ENCODE results near the gene MEIS2. TPM values are rescaled to one million over a fixed set of nuclear protein-coding genes. Genes with fewer than 3 reads are reported as not detected.

Gene MEIS2
- total RNA-seq, 1 donor from 2014 or later, result 41.4 TPM

GRCh38 chr15:36879568-36880222 lies 220.7 kb downstream of the MEIS2 start:
- DNase-seq (ENCODE audit: low spot score), result no peak

- no peak for DNase-seq (ENCODE audit: low spot score)
Measured at GRCh38 chr15:36878684-36879262, 221.6 kb downstream of the MEIS2 start.

- no peak for DNase-seq (ENCODE audit: low spot score)
Measured at GRCh38 chr15:36877796-36878683, 222.3 kb downstream of the MEIS2 start.

DNA sequence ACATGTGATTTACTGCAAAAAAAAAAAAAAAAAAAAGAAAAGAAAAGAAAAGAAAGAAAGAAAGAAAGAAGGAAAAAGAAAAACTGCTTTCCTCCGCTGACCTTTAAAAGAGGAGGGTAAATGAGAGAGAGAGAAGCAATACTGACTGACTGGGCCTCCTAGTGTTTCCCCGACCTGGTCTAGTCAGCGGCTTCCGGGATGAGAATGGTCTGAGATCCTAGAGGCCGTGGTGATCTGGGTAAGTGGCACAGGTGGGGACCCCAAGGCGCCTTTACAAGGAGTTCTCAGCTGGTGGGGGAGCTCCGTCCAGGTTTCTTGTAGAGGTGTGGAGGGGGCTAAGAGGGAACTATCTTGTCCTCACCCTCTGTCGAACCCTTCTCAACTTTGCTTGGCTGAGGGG lies 223.1 kb downstream of the MEIS2 start:
- DNase-seq (ENCODE audit: low spot score), result no peak

GRCh38 chr15:36875740-36876334 lies 224.5 kb downstream of the MEIS2 start:
- DNase-seq (ENCODE audit: low spot score), result no peak

DNA sequence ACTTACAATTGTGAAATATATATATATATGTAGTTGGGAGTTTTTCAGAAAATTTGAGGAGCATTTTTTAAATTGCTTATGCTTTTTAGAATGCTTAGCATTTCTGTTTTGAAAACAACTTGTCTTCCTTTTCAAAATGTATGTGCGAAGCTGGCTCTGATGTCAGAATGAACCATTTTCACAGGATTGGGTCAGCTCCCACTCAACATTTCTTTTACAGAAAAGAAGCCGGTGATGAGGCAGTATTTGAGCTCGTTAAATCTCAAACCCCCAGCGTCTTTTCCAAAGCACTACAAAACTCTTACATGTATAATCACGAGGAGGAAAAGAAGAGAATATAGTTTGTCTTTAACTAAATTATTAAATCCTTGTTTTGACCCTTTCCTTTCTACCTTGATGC lies 225.4 kb downstream of the MEIS2 start:
- DNase-seq (ENCODE audit: low spot score), result no peak

GRCh38 chr15:36867436-36867835 lies 232.9 kb downstream of the MEIS2 start:
- DNase-seq (ENCODE audit: low spot score), result no peak

DNA sequence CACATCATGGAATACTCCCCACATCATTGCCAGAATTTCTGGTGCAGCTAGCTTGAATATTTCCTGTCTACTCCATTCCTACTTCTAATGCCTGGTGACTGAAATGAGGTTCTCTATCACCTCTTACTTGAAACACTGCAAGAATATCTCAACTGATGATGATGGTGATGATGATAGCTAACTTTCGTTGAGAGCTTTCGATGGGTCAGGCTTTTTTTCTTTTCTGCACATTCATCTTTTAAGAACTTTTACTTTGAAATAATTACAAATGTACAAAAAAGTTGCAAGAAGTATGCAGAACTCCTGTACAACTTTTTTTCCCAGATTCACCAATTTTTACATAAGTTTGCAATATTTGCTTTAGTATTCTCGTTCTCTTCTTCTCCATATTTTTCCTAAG lies 233.5 kb downstream of the MEIS2 start:
- DNase-seq (ENCODE audit: low spot score), result no peak

GRCh38 chr15:36863570-36863969 lies 236.8 kb downstream of the MEIS2 start:
- DNase-seq (ENCODE audit: low spot score), result no peak

DNA sequence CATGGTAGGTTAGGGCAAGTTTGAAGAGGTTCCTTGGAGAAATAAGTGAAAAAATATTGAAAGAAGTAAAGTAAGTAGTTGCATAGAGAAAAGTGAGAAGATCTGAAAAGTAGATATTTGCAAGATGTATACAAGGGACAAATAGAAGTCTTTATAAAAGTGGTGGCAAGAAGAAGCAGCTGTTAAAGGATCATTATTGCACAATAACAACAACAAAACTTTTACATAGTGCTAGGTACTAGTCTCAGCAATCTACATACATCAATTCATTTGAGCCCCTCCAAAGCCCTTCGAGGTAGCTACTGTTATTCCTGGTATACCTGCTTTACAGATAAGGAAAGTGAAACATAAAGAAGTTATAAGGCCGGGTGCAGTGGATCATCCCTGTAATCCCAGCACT lies 239.6 kb downstream of the MEIS2 start:
- no peak for DNase-seq (ENCODE audit: low spot score)

DNA sequence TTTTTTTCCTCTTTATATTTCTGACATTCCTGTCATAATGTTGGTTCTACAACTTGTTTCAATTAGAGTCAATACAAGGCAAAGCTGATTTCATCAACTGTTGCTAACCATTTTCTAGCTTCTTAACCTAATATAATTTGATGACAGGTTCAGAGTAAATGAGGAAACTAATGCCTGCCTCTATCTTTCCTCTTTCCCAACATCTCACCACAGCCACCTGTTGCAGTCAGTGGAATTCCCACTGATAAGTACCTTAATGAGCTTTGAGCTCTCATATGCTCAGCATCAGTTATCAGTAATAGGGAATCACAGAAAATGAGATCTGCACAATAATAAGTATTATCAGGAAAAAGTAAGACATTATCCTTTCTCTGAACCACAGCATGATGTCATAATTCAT lies 241.9 kb downstream of the MEIS2 start:
- no peak for DNase-seq (ENCODE audit: low spot score)

DNA sequence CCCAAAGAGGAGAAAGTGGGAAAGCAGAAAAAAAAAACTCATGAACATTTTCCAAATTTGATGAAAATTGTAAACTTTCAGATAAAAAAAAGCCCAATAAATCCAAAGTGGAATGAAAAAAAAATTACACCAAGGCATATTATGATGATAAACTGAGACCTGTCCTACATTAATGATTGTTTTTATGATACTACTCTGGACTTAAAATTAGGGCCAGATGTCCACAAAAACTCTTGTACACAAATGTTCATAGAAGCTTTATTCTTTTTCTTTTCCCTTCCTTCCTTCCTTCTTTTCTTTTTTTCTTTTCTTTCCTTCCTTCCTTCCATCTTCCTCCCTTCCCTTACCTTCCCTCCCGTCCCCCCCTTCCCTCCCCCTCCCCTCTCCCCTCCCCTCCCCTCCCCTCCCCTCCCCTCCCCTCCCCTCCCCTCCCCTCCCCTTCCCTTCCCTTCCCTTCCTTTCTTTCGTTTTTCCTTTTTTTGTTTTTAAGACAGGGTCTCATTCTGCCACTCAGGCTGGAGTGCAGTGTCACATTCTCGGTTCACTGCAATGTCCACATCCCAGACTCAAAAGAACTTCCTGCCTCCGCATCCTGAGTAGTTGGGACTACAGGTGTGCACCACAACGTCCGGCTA lies 243.9 kb downstream of the MEIS2 start:
- DNase-seq (ENCODE audit: low spot score), result no peak

DNA sequence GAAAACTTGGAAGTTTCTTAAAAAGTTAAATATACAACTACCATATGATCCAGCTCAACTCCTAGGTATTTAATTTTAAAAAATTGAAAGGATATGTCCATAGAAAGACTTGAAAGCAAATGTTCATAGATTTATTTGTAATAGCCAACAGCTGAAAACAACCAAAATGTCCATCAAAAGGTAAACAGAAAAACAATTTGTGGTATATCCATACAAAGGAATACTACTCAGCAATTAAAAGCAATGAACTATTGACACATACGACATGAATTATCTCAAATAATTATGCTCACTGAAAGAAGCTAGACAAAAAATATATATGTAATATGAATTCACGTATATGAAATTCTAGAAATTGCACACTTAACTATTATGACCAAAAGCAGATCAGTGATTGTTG lies 249.5 kb downstream of the MEIS2 start:
- no peak for DNase-seq (ENCODE audit: low spot score)

- DNase-seq (ENCODE audit: low spot score), result no peak
Measured at GRCh38 chr15:36845270-36845669, 255.1 kb downstream of the MEIS2 start.

DNA sequence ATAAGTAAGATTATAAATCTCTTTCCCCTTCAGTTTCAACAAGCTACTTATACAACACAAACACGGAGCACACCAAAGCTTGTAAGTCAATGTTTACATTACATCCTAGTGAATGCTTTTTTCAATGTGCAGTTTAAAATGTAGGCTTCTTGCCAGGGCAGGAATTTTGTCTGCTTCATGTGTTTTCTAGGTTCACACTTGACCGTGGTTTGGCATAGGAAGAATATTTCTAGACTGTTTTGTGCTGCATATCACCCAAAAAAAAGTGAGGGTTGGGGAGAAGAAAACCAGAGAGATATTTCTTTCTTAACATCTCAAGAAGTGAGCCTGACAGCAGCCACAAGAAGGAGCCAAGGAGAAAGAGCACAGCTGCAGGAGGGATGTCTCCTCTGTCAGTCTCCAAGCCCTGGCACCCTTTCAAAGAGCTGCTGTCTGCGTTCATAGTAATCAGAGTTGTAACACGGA lies 255.8 kb downstream of the MEIS2 start:
- DNase-seq (ENCODE audit: low spot score), result peak; percentile 12

DNA sequence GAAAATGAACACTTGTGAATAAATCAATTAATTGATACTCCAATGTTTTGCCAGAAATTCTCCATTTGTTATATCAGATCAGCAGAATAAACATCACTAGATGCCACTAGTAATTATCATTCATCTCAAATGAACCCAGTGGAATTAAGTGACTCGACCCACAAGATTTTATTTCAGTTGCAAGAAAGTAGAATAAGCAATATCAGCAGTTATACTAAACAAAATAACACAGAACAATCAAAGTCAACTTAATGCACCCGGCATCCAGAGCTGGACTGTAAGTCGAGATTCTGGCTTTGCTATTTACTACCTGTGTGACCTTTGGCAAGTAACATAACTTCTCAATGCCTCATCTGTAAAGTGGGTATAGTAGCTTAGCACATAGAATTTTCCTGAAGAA lies 256.5 kb downstream of the MEIS2 start:
- no peak for DNase-seq (ENCODE audit: low spot score)

- DNase-seq (ENCODE audit: low spot score), result no peak
Measured at GRCh38 chr15:36841193-36841592, 259.2 kb downstream of the MEIS2 start.

Data from mucosa of gallbladder (tissue), 1 donor.